ENCODE measurements around the gene SLC39A9. TPM values are rescaled to one million over a fixed set of nuclear protein-coding genes. Genes with fewer than 3 reads are reported as not detected.

Gene SLC39A9
- total RNA-seq, 1 experiment from 2014 or later, result 80.2 TPM

DNA sequence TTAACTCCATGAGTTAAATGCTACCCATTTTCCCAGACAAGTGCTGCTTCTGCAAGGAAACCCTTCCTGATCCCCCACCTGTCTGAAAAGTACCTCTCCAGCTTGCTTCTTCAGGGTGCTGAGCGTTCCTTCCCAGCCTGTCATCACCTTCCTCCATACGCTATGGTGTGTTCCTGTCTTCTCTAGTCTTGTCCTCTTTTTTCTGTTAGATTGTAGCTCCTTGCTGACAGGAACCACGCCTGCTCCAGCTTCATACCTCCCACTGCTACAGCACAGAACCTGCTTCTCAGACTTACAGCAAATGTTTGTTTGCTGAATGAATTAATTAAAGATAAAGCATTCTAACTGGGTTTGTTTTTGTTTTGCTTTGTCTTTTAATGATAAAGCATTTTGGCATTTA lies 39.5 kb upstream of the SLC39A9 start:
- Histone ChIP-seq H2AFZ (ENCODE audit: low read depth, low read length, poor library complexity, severe bottlenecking) (no peak overlapping the region), H3K27ac (ENCODE audit: low read depth, low read length) (no peak overlapping the region), H3K9ac (ENCODE audit: low read length) (no peak overlapping the region), H3K4me3 (replicated peaks in 1 of 2; ENCODE audit: low read depth in 1 of 2, low read length in 2 of 2) (no peak overlapping the region), H3K4me1 (ENCODE audit: control insufficient read depth in 1 of 2, insufficient read depth in 2 of 2, low read length in 2 of 2) (no peaks in the 10 kb centered on the region), H3K79me2 (ENCODE audit: insufficient read depth, low read length) (no peaks in the 10 kb centered on the region), H3K4me2 (ENCODE audit: low read length) (no peak overlapping the region), H3K27me3 (ENCODE audit: insufficient read depth, low read length) (no peaks in the 10 kb centered on the region), H3K9me3 (ENCODE audit: control insufficient read depth in 1 of 2, insufficient read depth in 1 of 2, low read depth in 1 of 2, low read length in 2 of 2) (no peaks in the 10 kb centered on the region), H3K9me2 (ENCODE audit: insufficient read depth) (no peaks in the 10 kb centered on the region), H4K20me1 (ENCODE audit: insufficient read depth) (no peaks in the 10 kb centered on the region), H3K36me3 (ENCODE audit: control insufficient read depth in 1 of 2, insufficient read depth in 2 of 2, low read length in 2 of 2) (no peaks in the 10 kb centered on the region)
- CTCF ChIA-PET, result no interaction called here
- DNase-seq (ENCODE audit: low read depth, low spot score), result no peak
- TF ChIP-seq, protein P1, sequence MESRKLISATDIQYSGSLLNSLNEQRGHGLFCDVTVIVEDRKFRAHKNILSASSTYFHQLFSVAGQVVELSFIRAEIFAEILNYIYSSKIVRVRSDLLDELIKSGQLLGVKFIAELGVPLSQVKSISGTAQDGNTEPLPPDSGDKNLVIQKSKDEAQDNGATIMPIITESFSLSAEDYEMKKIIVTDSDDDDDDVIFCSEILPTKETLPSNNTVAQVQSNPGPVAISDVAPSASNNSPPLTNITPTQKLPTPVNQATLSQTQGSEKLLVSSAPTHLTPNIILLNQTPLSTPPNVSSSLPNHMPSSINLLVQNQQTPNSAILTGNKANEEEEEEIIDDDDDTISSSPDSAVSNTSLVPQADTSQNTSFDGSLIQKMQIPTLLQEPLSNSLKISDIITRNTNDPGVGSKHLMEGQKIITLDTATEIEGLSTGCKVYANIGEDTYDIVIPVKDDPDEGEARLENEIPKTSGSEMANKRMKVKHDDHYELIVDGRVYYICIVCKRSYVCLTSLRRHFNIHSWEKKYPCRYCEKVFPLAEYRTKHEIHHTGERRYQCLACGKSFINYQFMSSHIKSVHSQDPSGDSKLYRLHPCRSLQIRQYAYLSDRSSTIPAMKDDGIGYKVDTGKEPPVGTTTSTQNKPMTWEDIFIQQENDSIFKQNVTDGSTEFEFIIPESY (IDR thresholded peaks at IDR 0.05; ENCODE audit: extremely low read depth, insufficient replicate concordance, low read length), result no peak
- TF ChIP-seq SRF (IDR thresholded peaks at IDR 0.05; ENCODE audit: low read depth) (no peak), YY1 (IDR thresholded peaks at IDR 0.05; ENCODE audit: extremely low read depth, insufficient replicate concordance, low read depth, low read length) (no peak), SP1 (IDR thresholded peaks at IDR 0.05; ENCODE audit: low read depth) (no peak), POLR2AphosphoS5 (IDR thresholded peaks at IDR 0.05; ENCODE audit: low read depth, low read length) (no peak), CEBPB (IDR thresholded peaks at IDR 0.05; ENCODE audit: low read depth) (no peak), POLR2A (IDR thresholded peaks at IDR 0.05; ENCODE audit: borderline replicate concordance, extremely low read depth, insufficient read depth, insufficient read length) (no peak), JUND (IDR thresholded peaks at IDR 0.05) (no peak), EZH2phosphoT487 (IDR thresholded peaks at IDR 0.05; ENCODE audit: borderline replicate concordance) (no peak), EGR1 (IDR thresholded peaks at IDR 0.05; ENCODE audit: low read depth) (no peak), ZFX (IDR thresholded peaks at IDR 0.05) (no peak), CBX3 (IDR thresholded peaks at IDR 0.05; ENCODE audit: low read depth) (no peak), ELF1 (IDR thresholded peaks at IDR 0.05; ENCODE audit: borderline replicate concordance, low read depth) (no peak)
- TF ChIP-seq, protein P2, sequence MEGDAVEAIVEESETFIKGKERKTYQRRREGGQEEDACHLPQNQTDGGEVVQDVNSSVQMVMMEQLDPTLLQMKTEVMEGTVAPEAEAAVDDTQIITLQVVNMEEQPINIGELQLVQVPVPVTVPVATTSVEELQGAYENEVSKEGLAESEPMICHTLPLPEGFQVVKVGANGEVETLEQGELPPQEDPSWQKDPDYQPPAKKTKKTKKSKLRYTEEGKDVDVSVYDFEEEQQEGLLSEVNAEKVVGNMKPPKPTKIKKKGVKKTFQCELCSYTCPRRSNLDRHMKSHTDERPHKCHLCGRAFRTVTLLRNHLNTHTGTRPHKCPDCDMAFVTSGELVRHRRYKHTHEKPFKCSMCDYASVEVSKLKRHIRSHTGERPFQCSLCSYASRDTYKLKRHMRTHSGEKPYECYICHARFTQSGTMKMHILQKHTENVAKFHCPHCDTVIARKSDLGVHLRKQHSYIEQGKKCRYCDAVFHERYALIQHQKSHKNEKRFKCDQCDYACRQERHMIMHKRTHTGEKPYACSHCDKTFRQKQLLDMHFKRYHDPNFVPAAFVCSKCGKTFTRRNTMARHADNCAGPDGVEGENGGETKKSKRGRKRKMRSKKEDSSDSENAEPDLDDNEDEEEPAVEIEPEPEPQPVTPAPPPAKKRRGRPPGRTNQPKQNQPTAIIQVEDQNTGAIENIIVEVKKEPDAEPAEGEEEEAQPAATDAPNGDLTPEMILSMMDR (IDR thresholded peaks at IDR 0.05 in 2 of 3, conservative IDR thresholded peaks at IDR 0.05 in 1 of 3; ENCODE audit: borderline replicate concordance in 1 of 3, insufficient read depth in 1 of 3, low read depth in 2 of 3, low read length in 2 of 3), result no peak
- TF ChIP-seq, protein P3, sequence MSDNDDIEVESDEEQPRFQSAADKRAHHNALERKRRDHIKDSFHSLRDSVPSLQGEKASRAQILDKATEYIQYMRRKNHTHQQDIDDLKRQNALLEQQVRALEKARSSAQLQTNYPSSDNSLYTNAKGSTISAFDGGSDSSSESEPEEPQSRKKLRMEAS (IDR thresholded peaks at IDR 0.05), result no peak
- RAD21 ChIA-PET (ENCODE audit: low non-redundant PET in 1 of 2, low total read pairs in 2 of 2, uncharacterized antibody in 2 of 2, unreplicated experiment in 2 of 2), result no interaction called here
- intact Hi-C loops (cut with micrococcal nuclease), result no loop called here
- POLR2A ChIA-PET, result no interaction called here
- BruUV-seq (replicated peaks), result no TSS peak
- no peak for ATAC-seq
